Transverse colon (tissue), 4 donors: ENCODE data around the gene SEM1.

Experiments used
- CTCF ChIP-seq, 5 experiments: fragments of 200-600 bp in 3 of 5; fragments of 450-650 bp in 2 of 5; sonication (generic) in 3 of 5; IDR thresholded peaks; 1 replicate in 2 of 5; 2 replicates in 3 of 5; pipeline ENCODE4 v1.5.1; 2016 to 2017; ENCODE audit warnings: antibody characterized with exemption in 5 of 5, inconsistent platforms in 3 of 5, mild to moderate bottlenecking in 2 of 5, moderate library complexity in 1 of 5
- POLR2A ChIP-seq: fragments of 450-650 bp; IDR thresholded peaks from one replicate; pipeline ENCODE4 v1.6.1; 2016; ENCODE audit warnings: antibody characterized with exemption, mild to moderate bottlenecking, moderate library complexity
- POLR2AphosphoS5 ChIP-seq, 3 donors: sonication (generic); formaldehyde crosslinking; IDR thresholded peaks; one replicate each; pipeline ENCODE4 v1.6.1; 2016; ENCODE audit warnings: antibody characterized with exemption in 3 of 3

GRCh38 chr7:96686305-96686704 is 23.3 kb downstream of the SEM1 start:
- TF ChIP-seq CTCF (IDR thresholded peaks at IDR 0.05) (no peak), POLR2A (no peak), POLR2AphosphoS5 (IDR thresholded peaks at IDR 0.05) (no peak)
